Endothelial cell (in vitro differentiated cells): ENCODE results near the gene RGS21. TPM values are rescaled to one million over a fixed set of nuclear protein-coding genes. Genes with fewer than 3 reads are reported as not detected.

Experiments used
- DNase-seq: peaks from one replicate; pipeline ENCODE4 v3.0.0; 2021; ENCODE audit warnings: low spot score
- H3K27ac Mint-ChIP-seq: one replicate; pipeline ENCODE4 v1.8.0; 2021; ENCODE audit warnings: mixed read lengths, inconsistent platforms; ENCODE audit not compliant: unreplicated experiment
- H3K27me3 Mint-ChIP-seq: one replicate; pipeline ENCODE4 v1.8.0; 2021; ENCODE audit warnings: mild to moderate bottlenecking, moderate library complexity, mixed read lengths, inconsistent platforms; ENCODE audit not compliant: unreplicated experiment
- H3K36me3 Mint-ChIP-seq: one replicate; pipeline ENCODE4 v1.8.0; 2021; ENCODE audit warnings: mild to moderate bottlenecking, low read depth, mixed read lengths, inconsistent platforms; ENCODE audit not compliant: unreplicated experiment
- H3K4me1 Mint-ChIP-seq: one replicate; pipeline ENCODE4 v1.8.0; 2021; ENCODE audit warnings: mild to moderate bottlenecking, mixed read lengths, inconsistent platforms; ENCODE audit not compliant: unreplicated experiment
- H3K4me3 Mint-ChIP-seq: one replicate; pipeline ENCODE4 v1.8.0; 2021; ENCODE audit warnings: mild to moderate bottlenecking, mixed read lengths, inconsistent platforms; ENCODE audit not compliant: unreplicated experiment
- H3K9me3 Mint-ChIP-seq: one replicate; pipeline ENCODE4 v1.8.0; 2021; ENCODE audit warnings: mixed read lengths, inconsistent platforms; ENCODE audit not compliant: unreplicated experiment
- CTCF ChIP-seq: fragments of 200-600 bp; sonication (generic); IDR thresholded peaks from one replicate; pipeline ENCODE4 v1.5.0; 2021; ENCODE audit warnings: antibody characterized with exemption; ENCODE audit not compliant: unreplicated experiment
- long read RNA-seq: library from polyadenylated mRNA; unstranded; transcript quantifications from one replicate; pipeline ENCODE4 v2.0.0, GENCODE V29; 2020; ENCODE audit not compliant: unreplicated experiment
- total RNA-seq: library from RNA; stranded (reverse); fragmentation: NEBNext Ultra II Directional; extraction: Animal tissue kit (Norgen Biotek cat#: 25700); gene quantifications from one replicate; pipeline ENCODE4 v1.2.1, GENCODE V29; 2021; ENCODE audit not compliant: unreplicated experiment

The RGS21 gene
- not detected for total RNA-seq
- long read RNA-seq: 0 reads

- H3K27ac Mint-ChIP-seq: no peak within 1 kb of the TSS
- no peaks in the 10 kb centered on the region for H3K27me3 Mint-ChIP-seq
- no peaks in the 10 kb centered on the region for H3K9me3 Mint-ChIP-seq
- no peak within 1 kb of the TSS for H3K4me3 Mint-ChIP-seq
- no peak for DNase-seq
- H3K36me3 Mint-ChIP-seq: no peaks in the 10 kb centered on the region
- no peak for TF ChIP-seq CTCF
- peaks cover 3% of the 10 kb centered on the region for H3K4me1 Mint-ChIP-seq
Observed at GRCh38 chr1:192316942-192317450, at the start of gene RGS21. Gene RGS21, plus strand, starts transcription at chr1:192316992. Its CDS starts 26,045 bp downstream, at chr1:192343037.

- TF ChIP-seq CTCF: no peak
- Mint-ChIP-seq H3K4me3 (no peak overlapping the region), H3K27me3 (no peaks in the 10 kb centered on the region), H3K36me3 (no peaks in the 10 kb centered on the region), H3K27ac (no peak overlapping the region), H3K9me3 (no peaks in the 10 kb centered on the region), H3K4me1 (no peaks in the 10 kb centered on the region)
- DNase-seq: no peak
Observed at GRCh38 chr1:192268468-192269052, 48.2 kb upstream of the RGS21 start.

- no peak for DNase-seq
- H3K4me1 Mint-ChIP-seq: no peaks in the 10 kb centered on the region
- no peak overlapping the region for H3K27ac Mint-ChIP-seq
- H3K4me3 Mint-ChIP-seq: no peak overlapping the region
- no peak for TF ChIP-seq CTCF
- H3K36me3 Mint-ChIP-seq: no peaks in the 10 kb centered on the region
- no peaks in the 10 kb centered on the region for H3K9me3 Mint-ChIP-seq
- H3K27me3 Mint-ChIP-seq: no peaks in the 10 kb centered on the region
Observed at GRCh38 chr1:192270398-192270797, 46.4 kb upstream of the RGS21 start.

GRCh38 chr1:192272732-192273131 is 44.1 kb upstream of the RGS21 start:
- no peak overlapping the region for H3K4me3 Mint-ChIP-seq
- DNase-seq: no peak
- no peaks in the 10 kb centered on the region for H3K9me3 Mint-ChIP-seq
- no peaks in the 10 kb centered on the region for H3K27me3 Mint-ChIP-seq
- H3K36me3 Mint-ChIP-seq: no peaks in the 10 kb centered on the region
- no peak overlapping the region for H3K27ac Mint-ChIP-seq
- H3K4me1 Mint-ChIP-seq: peaks cover 2% of the 10 kb centered on the region
- no peak for TF ChIP-seq CTCF

- no peak for TF ChIP-seq CTCF
- DNase-seq: no peak
- Mint-ChIP-seq H3K9me3 (no peaks in the 10 kb centered on the region), H3K27me3 (no peaks in the 10 kb centered on the region), H3K4me3 (no peak overlapping the region), H3K4me1 (peaks cover 2% of the 10 kb centered on the region), H3K27ac (no peak overlapping the region), H3K36me3 (no peaks in the 10 kb centered on the region)
Observed at GRCh38 chr1:192274588-192274987, 42.2 kb upstream of the RGS21 start.
